Neural progenitor cell (in vitro differentiated cells): Measurements from ENCODE around the gene MSGN1.

Experiments used
- CTCF ChIP-seq: fragments of 200-600 bp; sonication (generic); IDR thresholded peaks from 2 replicates; pipeline ENCODE4 v1.5.1; 2017; ENCODE audit warnings: antibody characterized with exemption, mild to moderate bottlenecking
- EZH2 ChIP-seq: fragments of 200-600 bp; sonication (generic); IDR thresholded peaks from 2 replicates; pipeline ENCODE4 v1.6.1; 2017; ENCODE audit warnings: antibody characterized with exemption, mild to moderate bottlenecking, moderate library complexity
- EZH2phosphoT487 ChIP-seq: fragments of 200-600 bp; sonication (generic); IDR thresholded peaks from 2 replicates; pipeline ENCODE4 v1.6.1; 2017; ENCODE audit warnings: antibody characterized with exemption

- TF ChIP-seq CTCF (no peak), EZH2phosphoT487 (no peak), EZH2 (no peak)
Measured at GRCh38 chr2:17863539-17863938, 47.3 kb downstream of the MSGN1 start.
